Renal pelvis (tissue), 4 donors: ENCODE measurements around the gene DUXB. TPM values are rescaled to one million over a fixed set of nuclear protein-coding genes. Genes with fewer than 3 reads are reported as not detected.
A peak's percentile ranks its signal among the peaks of the same experiment; 100 is the strongest.

Source experiments
- DNase-seq: peaks from one replicate; pipeline ENCODE4 v3.0.0-alpha.2; 2013
- polyA plus RNA-seq, 3 donors: library from polyadenylated mRNA; unstranded; fragments of 120-200 nt; gene quantifications; one replicate each; pipeline ENCODE4 v1.2.1, GENCODE V29; 2013; ENCODE audit not compliant: insufficient read length in 3 of 3

The DUXB gene
- polyA plus RNA-seq, 3 donors, result 0.21 to 0.28 TPM; not detected in 1

DNA sequence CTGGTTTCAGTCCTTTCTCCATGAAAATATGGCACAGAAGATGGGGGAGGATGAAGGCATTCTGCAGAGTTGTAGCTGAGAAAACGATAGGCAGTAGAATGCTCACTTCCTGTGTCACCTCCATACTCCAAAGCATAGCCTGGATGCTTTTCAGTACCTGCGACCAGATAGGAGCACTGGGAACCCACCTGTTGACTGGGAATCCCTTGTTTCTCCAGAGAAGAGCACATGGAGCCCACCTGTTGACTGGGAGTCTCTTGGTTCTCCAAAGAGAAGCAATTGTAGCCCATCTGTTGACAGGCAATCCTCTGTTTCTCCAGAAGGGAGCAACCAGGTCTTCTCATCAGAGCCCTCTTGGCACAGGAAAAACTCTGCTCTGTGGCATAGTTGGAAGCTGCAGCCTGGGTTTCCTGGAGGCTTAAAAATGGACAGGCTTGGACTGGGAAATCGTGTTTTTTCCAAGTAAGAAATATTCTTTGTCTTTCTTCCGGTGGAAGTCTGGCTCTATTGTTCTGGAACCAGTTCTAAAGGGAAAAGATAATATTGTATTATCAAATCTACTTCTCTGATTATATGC lies 40.4 kb downstream of the DUXB start:
- no peak for DNase-seq

DNA sequence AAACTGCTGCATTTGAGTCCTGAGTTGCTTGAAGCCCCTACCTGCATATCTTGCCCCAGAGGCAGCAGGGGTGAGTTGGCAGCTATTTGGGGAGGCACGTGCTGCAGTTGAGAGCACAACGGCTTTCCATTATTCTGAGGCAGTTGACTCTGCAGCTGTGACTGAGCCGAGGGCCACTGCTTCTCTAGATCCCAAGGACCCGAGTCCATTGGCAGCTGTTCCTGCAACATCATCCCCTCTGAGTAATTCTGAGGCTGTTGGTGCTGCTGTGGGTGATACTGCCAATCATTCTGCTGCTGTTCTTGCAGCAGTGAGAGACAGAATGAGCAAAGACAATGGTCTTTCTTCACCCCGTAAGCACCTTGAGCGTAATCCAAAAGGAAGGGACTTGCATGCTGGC lies 40.9 kb downstream of the DUXB start:
- DNase-seq, result no peak

DNA sequence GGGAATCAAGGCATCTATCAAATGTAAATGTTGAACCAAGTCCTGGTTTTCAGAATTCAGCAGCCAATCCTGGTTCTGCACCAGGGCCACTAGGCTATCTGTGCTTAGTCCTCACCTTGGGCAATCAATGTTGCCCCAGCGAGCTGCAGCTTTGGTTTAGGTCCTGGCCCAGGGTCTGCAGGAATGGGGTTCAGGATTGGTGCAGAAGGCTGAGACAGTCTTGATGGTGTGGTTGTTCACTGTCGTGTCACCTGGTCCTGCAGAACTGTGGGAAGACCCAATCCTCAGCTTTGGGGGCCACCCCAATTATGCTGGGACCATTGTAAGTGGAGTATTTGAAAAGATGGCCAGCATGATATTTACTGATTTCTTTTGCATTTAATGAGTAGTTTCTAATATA lies 43.1 kb downstream of the DUXB start:
- DNase-seq, result no peak

DNA sequence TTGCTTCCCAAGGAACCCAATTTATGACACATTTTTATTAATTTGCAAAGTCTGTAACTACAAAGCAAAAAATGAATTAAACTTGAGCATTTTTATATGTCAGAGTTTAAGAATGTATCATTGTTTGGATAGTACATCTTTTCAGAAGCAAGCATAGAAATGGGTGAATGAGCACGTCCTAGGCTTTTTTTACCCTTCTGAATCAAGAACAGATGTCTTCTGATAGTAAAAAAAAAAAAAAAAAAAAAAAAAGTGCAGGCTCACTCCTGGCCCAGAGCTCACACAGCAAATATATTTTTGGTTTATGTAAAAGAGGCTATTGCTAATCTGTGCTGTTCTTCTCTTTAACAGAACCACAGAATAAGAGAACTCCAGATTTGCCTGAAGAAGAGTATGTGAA lies 47.3 kb downstream of the DUXB start:
- no peak for DNase-seq

DNA sequence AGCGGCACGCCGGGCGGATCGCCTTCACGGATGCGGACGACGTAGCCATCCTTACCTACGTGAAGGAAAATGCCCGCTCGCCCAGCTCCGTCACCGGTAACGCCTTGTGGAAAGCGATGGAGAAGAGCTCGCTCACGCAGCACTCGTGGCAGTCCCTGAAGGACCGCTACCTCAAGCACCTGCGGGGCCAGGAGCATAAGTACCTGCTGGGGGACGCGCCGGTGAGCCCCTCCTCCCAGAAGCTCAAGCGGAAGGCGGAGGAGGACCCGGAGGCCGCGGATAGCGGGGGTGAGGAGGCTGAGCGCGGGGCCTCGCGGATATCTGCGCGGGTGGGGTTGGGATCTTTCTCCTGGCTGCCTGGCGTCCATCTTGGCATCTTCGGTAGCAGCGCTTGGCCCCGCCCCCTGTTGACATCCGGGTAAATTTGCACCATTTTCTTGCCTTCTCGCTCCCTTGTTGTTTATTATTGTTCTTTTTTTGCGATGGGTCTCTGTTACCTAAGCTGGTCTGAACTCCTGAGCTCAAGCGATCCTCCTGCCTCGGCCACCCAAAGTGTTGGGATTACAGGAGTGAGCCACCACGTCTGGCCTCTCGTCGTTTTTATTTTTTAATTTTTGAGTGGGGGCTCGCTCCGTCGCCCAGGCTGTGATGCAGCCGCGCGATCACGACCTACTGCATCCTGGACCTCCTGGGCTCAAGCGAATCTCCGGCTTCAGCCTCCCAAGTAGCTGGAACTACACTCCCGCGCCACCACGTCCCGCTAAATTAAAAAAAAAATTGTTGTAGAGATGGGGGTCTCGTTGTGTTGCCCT lies 52.8 kb downstream of the DUXB start:
- peak; percentile 90 for DNase-seq

DNA sequence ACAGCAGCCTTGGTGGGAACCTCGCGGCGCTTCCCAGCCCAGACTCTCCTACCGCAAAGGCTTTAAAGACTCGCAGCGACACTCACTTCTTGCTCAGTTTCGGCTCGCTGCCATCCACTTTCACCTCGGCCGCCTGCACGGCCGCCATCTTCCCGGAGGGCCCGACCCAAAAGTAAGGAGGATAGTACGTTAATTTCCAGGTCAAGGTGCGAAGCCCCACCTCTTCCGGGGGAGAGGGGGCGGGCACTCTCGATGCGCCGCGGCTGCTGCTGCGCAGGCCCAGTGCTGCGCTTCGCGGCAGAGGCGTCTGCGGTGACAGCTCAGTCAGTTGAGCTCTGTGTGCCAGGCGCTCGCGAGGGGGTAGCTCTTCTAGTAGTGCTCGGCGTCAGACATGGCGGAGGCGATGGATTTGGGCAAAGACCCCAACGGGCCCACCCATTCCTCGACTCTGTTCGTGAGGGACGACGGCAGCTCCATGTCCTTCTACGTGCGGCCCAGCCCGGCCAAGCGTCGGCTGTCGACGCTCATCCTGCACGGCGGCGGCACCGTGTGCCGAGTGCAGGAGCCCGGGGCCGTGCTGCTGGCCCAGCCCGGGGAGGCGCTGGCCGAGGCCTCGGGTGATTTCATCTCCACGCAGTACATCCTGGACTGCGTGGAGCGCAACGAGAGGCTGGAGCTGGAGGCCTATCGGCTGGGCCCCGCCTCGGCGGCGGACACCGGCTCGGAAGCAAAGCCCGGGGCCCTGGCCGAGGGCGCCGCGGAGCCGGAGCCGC lies 53.6 kb downstream of the DUXB start, which contains the start of the genes KARS1 and TERF2IP:
TSS of gene KARS1 (minus strand) at position 174 of the 773 bp plus-strand sequence. CDS start at position 148, 26 bp downstream.
TSS of gene TERF2IP (plus strand) at position 282 of the 773 bp plus-strand sequence. CDS start at position 392, 110 bp downstream.
- DNase-seq, result peak; percentile 93

DNA sequence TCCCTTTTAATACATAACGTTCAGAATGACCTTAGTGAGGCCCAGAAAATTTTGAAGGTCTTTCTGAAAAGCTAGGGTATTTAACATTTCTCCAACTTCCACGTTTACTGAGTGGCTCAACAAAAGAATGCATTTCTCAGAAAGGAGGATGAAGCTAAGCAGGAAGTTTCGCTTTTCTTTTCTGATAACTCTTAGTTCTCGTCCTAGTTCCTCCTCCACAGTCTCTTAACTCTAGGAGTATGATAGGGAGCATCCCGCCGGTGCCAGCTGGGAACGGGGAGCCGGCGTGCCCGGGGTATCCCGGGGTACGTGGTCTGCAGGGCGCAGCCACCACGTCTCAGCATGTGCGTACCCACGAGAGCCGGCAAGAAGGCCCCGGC lies 54.2 kb downstream of the DUXB start:
- DNase-seq, result no peak

DNA sequence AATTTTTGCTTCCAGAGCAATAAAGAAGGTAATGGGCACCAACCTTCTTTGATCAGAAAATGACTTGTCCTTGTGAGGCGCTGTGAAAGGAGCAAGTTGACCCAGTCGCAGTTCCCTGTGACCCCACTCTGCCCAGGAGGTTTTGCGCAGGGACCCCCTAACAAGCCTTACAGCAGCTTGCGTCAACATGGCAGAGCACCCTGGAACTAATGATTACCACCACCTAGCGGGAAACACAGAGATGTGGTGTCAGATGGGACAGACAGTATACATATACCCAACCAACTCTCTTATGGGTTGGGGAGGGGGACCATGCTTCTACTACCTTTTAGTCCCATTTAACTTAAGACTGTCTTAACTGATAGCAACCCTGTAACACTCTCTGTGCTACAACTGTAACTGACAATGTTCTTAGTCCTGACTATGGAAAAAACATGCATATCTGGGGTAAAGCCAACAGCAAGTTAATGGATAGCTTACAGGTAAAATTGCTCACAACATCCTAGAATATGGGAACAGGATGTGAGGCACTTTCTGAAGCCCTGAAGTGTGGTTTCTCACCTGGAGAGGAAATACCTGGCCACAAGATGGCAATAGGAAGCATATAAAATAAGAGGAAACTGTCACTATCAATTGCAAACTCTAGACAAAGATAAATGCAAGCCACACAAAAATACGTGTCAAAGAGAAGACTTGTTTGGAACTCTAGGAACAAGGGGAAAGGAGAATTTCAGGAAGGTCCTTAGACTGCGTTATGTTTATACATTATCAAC lies 56.8 kb downstream of the DUXB start:
- DNase-seq, result no peak

Other genes with a start within 250 kb of the DUXB start
- 10 to 100 TPM; 29.2 to 54.7 (median 43.1) TPM for gene TMEM170A, start 236.8 kb downstream of the DUXB start, polyA plus RNA-seq
- gene CHST6, start 206.0 kb downstream of the DUXB start, polyA plus RNA-seq, result 1 to 10 TPM; 1.1 to 1.2 (median 1.2) TPM
- gene CHST5, start 165.4 kb downstream of the DUXB start, polyA plus RNA-seq, result 1 to 10 TPM in 2 of 3 donors, under 1 TPM in 1; 0.47 to 1.3 (median 1.3) TPM
- 10 to 100 TPM; 19.8 to 23.4 (median 21.3) TPM for gene TMEM231, start 145.2 kb downstream of the DUXB start, polyA plus RNA-seq
- gene GABARAPL2, start 135.1 kb downstream of the DUXB start, polyA plus RNA-seq, result 100 to 1,000 TPM; 156 to 174 (median 170) TPM
- 10 to 100 TPM; 38.9 to 66.6 (median 57.7) TPM for gene ADAT1, start 78.2 kb downstream of the DUXB start, polyA plus RNA-seq
- 100 to 1,000 TPM; 126 to 140 (median 137) TPM for gene KARS1, start 53.8 kb downstream of the DUXB start, polyA plus RNA-seq
- gene TERF2IP, start 53.7 kb downstream of the DUXB start, polyA plus RNA-seq, result 10 to 100 TPM; 70.9 to 84.0 (median 77.3) TPM
- under 1 TPM in 1 of 3 donors, not detected in 2; 0.22 TPM for gene CPHXL2, start 24.5 kb downstream of the DUXB start, polyA plus RNA-seq
- not detected for gene CPHXL, start 25.0 kb upstream of the DUXB start, polyA plus RNA-seq